ENCODE measurements around the gene GGTLC2.

GGTLC2 gene

DNA sequence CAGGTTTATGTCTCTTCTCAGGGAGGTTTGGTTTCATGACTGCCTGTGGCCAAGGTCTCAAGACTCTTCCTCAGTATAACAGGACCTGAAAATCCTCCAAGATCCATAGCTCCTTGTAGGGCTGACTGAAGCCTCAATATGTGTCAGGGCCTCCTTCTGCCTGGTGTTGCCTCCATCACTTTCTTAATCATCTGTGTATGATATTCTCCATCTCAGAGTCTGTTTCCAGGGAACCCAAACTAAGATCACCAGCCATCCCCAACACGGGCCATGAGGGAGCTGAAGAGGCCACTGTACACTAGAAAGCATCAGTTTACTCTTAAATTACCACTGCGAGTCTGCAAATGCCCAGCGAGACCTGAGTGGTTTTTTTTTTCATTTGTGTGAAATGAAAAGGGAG is 17.7 kb downstream of the GGTLC2 start:
- Histone ChIP-seq H4K20me1 (ENCODE audit: insufficient read depth, low read length) (no peaks in the 10 kb centered on the region), H3K27me3 (ENCODE audit: insufficient read depth, low read length) (no peaks in the 10 kb centered on the region), H3K27ac (ENCODE audit: low read depth, low read length, poor library complexity, severe bottlenecking) (peak overlapping the region; percentile 93), H3K9me2 (ENCODE audit: low read depth, low read length) (no peaks in the 10 kb centered on the region), H3K9me3 (ENCODE audit: low read length) (no peaks in the 10 kb centered on the region), H3K9ac (ENCODE audit: low read length) (peak overlapping the region; percentile 71; the same call in 1 of the 2 replicates), H3K4me1 (ENCODE audit: insufficient read depth, low read length, severe bottlenecking) (peaks cover 92% of the 10 kb centered on the region), H3K36me3 (ENCODE audit: insufficient read depth, low read length) (no peaks in the 10 kb centered on the region), H2AFZ (ENCODE audit: low read length) (no peak overlapping the region), H3F3A (ENCODE audit: insufficient read depth, low read length) (no peaks in the 10 kb centered on the region), H3K4me2 (ENCODE audit: low read length) (no peak overlapping the region; the same call in 1 of the 2 replicates), H3K79me2 (ENCODE audit: insufficient read depth, low read length) (peaks cover 8% of the 10 kb centered on the region; the same call in 1 of the 2 replicates), H3K4me3 (ENCODE audit: low read depth, low read length, poor library complexity, severe bottlenecking) (no peak overlapping the region)
- TF ChIP-seq, protein P1, sequence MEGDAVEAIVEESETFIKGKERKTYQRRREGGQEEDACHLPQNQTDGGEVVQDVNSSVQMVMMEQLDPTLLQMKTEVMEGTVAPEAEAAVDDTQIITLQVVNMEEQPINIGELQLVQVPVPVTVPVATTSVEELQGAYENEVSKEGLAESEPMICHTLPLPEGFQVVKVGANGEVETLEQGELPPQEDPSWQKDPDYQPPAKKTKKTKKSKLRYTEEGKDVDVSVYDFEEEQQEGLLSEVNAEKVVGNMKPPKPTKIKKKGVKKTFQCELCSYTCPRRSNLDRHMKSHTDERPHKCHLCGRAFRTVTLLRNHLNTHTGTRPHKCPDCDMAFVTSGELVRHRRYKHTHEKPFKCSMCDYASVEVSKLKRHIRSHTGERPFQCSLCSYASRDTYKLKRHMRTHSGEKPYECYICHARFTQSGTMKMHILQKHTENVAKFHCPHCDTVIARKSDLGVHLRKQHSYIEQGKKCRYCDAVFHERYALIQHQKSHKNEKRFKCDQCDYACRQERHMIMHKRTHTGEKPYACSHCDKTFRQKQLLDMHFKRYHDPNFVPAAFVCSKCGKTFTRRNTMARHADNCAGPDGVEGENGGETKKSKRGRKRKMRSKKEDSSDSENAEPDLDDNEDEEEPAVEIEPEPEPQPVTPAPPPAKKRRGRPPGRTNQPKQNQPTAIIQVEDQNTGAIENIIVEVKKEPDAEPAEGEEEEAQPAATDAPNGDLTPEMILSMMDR (IDR thresholded peaks at IDR 0.05; ENCODE audit: low read length) = no peak
- no peak for TF ChIP-seq EZH2 (IDR thresholded peaks at IDR 0.05; ENCODE audit: borderline replicate concordance, low read length)

DNA sequence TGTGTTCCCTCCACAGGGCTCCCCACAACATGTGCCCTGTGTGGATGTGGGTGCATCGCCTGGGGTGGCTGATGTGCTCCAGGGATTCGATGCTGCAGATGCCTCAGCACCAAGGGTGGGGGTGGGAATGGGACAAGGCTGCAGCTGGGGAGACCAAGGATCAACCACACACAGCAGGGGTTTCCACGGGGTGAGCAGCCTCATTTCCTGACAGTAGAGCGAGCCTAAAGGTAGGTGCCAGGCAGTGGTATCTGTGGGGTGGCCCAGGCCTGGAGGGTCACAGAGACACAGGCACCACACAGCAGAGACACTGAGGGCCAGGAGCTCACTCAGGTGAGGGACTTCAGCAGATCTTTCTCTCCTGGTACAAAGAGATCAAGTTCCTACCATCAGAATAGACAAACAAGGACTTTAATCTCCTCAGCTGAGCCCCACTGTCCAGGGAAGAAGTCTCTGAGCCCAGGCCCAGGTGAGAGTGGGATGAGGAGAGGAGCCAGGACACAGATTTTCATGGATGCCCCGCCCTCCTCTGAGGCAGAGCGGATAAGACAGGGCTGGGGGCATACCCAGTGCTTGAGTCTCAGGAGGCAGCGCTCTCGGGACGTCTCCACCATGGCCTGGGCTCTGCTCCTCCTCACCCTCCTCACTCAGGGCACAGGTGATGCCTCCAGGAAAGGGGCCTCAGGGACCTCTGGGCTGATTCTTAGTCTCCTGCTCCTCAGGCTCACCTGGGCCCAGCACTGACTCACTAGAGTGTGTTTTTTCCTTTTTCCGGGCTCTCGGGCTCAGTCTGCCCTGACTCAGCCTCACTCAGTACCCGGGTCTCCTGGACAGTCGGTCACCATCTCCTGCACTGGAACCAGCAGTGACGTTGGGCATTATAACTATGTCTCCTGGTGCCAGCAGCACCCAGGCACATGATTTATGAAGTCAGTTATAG is 19.7 kb downstream of the GGTLC2 start:
- Histone ChIP-seq H3K9me3 (ENCODE audit: low read length) (no peaks in the 10 kb centered on the region), H3K27me3 (ENCODE audit: insufficient read depth, low read length) (no peaks in the 10 kb centered on the region), H3K36me3 (ENCODE audit: insufficient read depth, low read length) (no peaks in the 10 kb centered on the region), H3K9me2 (ENCODE audit: low read depth, low read length) (no peaks in the 10 kb centered on the region), H3K9ac (ENCODE audit: low read length) (peak overlapping the region; percentile 38; the same call in 1 of the 2 replicates), H3K4me1 (ENCODE audit: insufficient read depth, low read length, severe bottlenecking) (peaks cover 88% of the 10 kb centered on the region), H2AFZ (ENCODE audit: low read length) (no peak overlapping the region), H3F3A (ENCODE audit: insufficient read depth, low read length) (no peaks in the 10 kb centered on the region), H3K27ac (ENCODE audit: low read depth, low read length, poor library complexity, severe bottlenecking) (peak overlapping the region; percentile 93), H3K79me2 (ENCODE audit: insufficient read depth, low read length) (0 out of 2 replicates have a peak, but pooled peaks cover under 1% of the 10 kb centered on the region), H3K4me2 (ENCODE audit: low read length) (no peak overlapping the region), H4K20me1 (ENCODE audit: insufficient read depth, low read length) (no peaks in the 10 kb centered on the region), H3K4me3 (ENCODE audit: low read depth, low read length, poor library complexity, severe bottlenecking) (no peak overlapping the region)
- TF ChIP-seq, protein P1 (IDR thresholded peaks at IDR 0.05; ENCODE audit: low read length) = no peak
- TF ChIP-seq EZH2 (IDR thresholded peaks at IDR 0.05; ENCODE audit: borderline replicate concordance, low read length) = no peak

DNA sequence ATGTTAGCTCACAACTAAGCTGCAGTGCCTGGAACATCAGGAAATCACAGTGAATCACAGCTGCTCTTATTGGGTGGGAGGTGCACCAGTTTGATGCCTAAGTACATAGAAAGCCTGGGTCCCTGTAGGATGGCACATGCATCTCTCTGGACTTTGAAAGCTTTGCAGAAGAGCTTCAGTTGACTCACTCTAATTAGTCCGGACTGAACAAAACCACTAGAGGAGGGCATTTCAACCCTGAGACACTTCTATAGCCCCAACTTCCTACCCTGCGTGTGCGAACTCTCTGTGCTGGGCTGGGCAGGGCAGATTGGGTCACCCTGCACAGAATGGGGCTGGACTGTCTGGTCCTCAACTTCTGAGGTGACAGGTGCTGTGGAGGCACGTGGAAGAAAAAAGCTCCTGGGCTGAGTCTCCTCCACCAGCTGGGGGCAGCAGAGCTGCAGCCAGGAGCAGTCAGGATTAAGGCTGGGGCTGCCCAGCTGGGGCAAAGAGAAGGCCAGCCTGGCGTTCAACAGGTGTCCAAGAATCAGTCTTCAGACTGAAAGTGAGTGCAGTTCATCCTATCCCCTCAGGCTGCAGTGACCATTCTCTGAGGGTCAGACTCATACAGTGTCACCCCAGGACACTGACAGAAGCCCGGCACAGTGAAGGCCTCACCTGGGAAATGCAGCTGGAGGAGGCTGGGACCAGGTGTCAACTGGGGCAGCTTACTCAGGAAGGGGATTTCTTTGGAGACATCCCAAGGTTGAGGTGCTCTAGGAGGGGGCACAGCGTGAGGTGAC is 22.1 kb downstream of the GGTLC2 start:
- Histone ChIP-seq H3K27me3 (ENCODE audit: insufficient read depth, low read length) (no peaks in the 10 kb centered on the region), H3K36me3 (ENCODE audit: insufficient read depth, low read length) (no peaks in the 10 kb centered on the region; the same call in 1 of the 2 replicates), H4K20me1 (ENCODE audit: insufficient read depth, low read length) (no peaks in the 10 kb centered on the region), H3K9me3 (ENCODE audit: low read length) (peaks cover 14% of the 10 kb centered on the region), H3K4me2 (ENCODE audit: low read length) (no peak overlapping the region; the same call in 1 of the 2 replicates), H3K4me1 (ENCODE audit: insufficient read depth, low read length, severe bottlenecking) (peaks cover 64% of the 10 kb centered on the region), H3F3A (ENCODE audit: insufficient read depth, low read length) (no peaks in the 10 kb centered on the region), H3K27ac (ENCODE audit: low read depth, low read length, poor library complexity, severe bottlenecking) (peak overlapping the region; percentile 91), H2AFZ (ENCODE audit: low read length) (no peak overlapping the region), H3K79me2 (ENCODE audit: insufficient read depth, low read length) (no peaks in the 10 kb centered on the region), H3K4me3 (ENCODE audit: low read depth, low read length, poor library complexity, severe bottlenecking) (no peak overlapping the region), H3K9me2 (ENCODE audit: low read depth, low read length) (no peaks in the 10 kb centered on the region), H3K9ac (ENCODE audit: low read length) (peak overlapping the region; percentile 70)
- no peak for TF ChIP-seq EZH2 (IDR thresholded peaks at IDR 0.05; ENCODE audit: borderline replicate concordance, low read length)
- TF ChIP-seq, protein P1 (IDR thresholded peaks at IDR 0.05; ENCODE audit: low read length) = peak; percentile 92
